ENCODE measurements around the gene FAM13B.

- no peak for TF ChIP-seq CTCF (IDR thresholded peaks at IDR 0.05; ENCODE audit: low read length)
- no peak for TF ChIP-seq EZH2 (IDR thresholded peaks at IDR 0.05; ENCODE audit: borderline replicate concordance, low read length)
These were observed 74.9 kb downstream of the FAM13B start for GRCh38 chr5:137957948-137958347.

Measured in OCI-LY1 (cell line).